GM21447 (cell line): Measurements from ENCODE around the gene SLC25A51.
"Not testable (repeated sequence)": the region's sequence is repeated elsewhere in the genome, so short reads cannot be mapped to it uniquely, and the experiment has no call there.

ENCODE experiments used
- ATAC-seq: cut with Tn5 transposase; IDR thresholded peaks from one replicate; pipeline ENCODE4 v1.9.1; 2021; ENCODE audit not compliant: unreplicated experiment

SLC25A51 gene

DNA sequence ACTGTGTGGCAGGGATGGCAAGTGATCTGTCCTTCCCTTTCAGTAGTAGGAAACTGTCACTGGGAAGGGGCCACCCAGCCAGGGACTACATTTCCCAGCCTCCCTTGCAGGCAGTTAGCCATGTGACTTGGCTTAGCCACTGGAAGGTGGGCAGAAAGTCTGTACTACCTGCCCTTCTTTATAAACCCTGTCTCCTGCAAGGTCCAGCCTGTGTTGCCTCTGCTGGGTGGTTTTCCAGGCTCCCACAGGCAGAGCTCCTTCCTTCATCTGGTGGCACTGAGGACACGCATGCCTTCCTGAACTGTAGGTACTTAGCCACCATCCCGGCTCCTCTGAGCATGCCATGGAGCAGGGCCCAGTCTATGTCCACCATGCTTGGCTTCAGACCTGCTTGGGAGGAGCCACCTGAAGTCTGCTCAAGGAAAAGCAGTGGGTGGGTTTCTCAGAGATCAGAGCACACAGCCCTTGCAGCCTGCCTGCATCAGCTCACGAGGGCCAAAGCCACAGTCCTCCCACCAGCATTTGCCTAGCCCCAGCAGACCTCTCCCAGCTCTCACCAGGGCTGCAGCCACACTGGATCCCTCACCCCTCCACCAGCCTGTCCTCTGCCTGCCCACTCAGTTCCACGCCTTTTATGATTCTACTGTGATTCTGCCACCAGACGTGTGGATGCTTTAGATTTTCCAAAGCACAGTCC is 16.7 kb upstream of the SLC25A51 start:
- ATAC-seq, result peak; percentile 61

DNA sequence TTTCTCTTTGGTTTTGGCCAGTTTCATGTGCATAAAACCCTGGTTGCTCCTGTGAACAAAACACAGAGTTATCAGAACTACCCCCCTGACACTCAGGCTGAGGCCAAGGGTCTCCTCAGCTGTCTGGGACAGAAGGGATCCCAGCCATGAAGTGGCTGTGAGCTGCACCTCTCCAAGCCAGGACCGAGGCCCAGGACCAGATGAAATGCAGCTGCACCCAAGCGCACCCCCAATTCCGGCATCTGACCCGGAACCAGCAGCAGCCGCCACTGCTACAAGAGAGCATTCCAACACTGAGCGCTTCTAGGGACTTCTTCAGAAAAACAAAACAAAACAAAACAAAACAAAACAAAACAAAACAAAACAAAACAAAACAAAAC is 16.0 kb upstream of the SLC25A51 start:
- ATAC-seq, result no peak

DNA sequence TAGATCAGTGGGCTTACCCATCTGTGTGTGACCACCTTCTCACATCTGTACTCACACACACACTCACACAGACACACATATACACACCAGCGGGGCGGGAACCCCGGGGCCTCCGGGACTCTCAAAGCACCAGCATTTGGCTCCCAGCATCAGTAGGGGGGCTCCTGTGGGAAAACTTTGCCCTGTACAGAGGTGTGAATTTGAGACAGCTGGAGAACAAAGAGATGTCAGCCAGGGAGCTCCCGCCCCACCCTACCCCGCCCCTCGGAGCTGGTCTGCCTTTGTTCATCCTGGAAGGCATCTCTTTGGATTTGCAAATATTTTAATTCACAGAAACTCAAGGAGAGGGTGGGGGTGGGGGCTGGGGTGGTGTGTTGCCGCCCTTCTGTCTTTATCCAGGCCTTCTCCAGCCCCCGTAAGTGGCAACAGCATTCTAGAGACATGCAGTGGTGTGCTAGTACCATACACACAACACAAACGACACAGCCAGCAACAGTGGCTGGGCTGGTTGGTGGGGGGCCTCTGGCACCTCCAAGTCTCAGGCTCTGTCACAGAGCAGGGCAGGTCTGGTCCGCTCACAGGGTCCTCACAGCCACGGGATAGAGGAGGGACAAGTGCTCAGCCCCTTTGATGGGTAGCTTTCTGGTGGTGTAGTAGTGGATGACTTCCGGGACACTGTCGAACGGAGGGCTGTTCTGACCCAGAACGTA is 15.5 kb upstream of the SLC25A51 start:
- no peak for ATAC-seq

DNA sequence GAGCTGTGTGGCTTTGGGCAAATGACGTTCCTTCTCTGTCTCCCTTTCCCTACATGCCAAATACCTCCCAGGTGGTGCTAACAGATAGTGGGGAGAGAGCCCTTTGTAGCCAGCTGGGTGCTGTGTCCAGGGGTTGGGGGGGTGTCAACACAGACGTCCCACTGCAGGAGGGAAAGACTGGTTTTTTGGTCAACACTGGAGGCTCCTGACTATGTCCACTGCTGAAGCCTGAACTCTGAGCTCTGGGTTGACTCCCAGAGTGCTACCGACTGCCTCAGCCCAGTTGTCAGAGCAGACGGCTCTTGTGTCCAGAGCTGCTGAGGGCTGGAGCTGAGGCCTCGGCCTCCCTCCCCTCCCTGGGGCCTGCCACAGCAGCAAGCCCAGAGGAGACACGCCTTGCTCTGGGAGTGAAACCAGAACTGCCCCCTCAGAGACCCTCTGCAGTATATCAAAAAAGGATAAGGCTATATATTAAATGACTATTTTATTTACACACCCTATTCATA is 14.8 kb upstream of the SLC25A51 start:
- no peak for ATAC-seq

DNA sequence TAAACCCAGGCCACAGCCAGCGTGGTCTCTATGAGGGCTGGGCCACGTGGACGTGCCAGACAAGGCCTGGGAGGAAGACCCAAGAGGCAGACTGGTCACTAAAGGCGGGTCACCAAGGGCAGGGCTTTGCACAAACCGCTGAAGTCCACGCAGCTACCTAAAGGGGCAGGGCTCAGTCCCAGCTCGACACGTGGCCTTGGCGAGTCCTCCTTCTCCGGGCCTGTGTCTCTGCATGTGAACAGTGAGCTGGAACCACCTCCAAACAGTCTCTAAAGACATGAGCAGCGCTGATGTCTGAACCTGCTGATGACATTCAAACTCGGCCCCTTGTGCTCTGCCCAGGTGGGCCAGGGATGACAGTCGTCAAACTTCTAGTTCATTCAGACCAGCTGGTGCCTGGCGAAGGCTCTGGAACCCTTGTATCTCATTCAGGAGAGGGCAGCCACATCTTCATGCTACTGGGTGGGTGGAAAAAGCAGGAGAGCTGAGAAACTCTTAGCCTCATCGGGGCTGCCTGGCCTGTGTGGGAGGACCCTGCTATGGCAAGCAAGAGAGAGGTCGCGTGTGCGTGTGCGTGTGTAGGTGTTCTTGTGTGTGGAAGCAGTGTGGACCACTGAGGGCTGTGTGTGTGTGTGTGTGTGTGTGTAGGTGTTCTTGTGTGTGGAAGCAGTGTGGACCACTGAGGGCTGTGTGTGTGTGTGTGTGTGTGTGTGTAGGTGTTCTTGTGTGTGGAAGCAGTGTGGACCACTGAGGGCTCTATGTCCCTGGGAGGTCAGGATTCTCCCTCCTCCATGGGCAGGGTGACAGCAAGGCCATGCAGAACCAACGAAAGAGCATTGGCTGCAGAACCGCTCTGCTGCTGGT is 14.1 kb upstream of the SLC25A51 start:
- ATAC-seq, result no peak

DNA sequence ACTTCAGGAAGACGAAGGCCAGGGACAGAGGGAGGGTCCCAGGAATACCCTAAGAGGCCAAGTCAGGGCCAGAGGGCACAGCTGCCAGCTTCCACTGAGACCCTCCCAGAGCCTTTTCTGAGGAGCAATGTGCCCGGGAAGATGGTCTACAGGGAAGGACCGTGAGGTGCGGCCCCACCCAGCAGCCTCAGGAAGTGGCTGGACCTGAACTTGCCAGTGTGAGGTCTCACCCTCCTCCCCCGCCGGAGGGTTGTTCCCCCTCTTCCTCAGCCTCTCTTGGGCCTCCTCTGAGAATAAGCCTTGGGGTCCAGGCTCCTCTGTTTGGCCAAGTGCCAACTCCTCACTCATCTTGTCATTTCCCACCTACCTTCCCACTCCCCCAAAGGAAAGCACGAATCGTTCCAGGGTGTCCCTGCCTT is 13.4 kb upstream of the SLC25A51 start:
- no peak for ATAC-seq

DNA sequence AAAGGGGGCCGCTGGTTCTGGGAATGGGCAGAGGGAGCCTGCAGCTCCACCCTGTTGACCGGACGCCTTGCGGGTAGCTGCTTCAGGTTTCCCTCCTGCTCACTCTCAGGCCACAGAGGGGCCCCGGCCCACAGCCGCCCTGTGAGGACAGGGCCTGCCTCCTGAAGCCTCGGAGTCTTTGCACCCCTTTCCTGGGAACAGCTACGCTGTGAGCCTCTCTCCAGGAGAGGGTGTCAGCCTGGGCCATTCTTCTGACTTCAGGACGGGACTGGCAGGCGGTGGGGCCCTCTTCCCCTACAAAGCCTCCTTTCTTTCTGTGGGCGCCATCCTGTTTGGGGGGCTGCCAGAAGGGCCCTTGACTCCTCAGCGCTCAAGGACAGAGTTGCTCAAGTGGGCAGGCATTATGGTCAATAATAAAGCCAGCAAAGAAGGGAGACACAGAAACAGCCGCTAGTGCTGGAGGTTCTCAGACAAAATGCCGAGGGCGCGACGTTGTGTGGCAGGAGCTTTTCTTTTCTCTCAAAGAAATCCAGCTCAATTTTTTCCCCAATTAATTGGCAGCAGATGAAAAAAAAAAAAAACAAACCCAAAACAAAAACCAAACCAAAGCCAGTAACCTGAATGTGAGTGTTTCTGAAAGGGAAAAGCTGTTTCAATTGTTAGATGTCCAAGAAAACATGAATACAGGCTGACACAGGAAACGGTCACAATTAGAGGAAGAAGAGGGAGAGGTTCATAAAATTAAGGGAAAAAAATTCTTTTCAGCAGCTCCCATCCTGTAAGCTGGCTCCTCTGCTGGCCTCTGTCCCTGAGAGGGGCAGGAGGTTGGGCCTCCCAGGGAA is 12.8 kb upstream of the SLC25A51 start:
- no peak for ATAC-seq

DNA sequence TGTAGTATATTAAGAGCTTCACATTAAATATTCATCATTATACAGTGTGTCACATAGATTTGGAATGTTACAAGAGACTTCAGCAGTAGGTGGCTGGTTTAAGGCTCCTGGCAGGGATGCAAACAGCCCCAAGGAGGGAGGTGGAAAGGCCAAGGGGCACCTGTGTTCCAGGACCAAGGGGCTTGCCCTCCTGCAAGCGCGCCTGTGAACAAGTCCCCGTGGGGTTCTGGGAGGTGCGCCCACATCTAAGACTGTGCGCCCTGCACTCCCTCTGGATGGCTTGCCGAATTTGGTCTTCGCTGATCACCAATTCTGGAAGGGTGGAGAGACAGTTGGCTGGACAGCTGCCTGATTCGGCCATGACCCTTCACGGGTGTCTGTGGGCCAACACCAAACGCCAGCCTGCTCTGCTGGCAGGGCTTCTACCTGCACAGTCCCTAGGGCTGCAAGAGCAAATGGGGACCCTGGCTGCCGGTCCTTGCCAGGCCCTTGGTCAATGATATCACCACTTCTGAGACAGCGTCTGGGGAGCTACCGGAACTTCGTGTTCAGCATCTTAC is 12.1 kb upstream of the SLC25A51 start:
- no peak for ATAC-seq

DNA sequence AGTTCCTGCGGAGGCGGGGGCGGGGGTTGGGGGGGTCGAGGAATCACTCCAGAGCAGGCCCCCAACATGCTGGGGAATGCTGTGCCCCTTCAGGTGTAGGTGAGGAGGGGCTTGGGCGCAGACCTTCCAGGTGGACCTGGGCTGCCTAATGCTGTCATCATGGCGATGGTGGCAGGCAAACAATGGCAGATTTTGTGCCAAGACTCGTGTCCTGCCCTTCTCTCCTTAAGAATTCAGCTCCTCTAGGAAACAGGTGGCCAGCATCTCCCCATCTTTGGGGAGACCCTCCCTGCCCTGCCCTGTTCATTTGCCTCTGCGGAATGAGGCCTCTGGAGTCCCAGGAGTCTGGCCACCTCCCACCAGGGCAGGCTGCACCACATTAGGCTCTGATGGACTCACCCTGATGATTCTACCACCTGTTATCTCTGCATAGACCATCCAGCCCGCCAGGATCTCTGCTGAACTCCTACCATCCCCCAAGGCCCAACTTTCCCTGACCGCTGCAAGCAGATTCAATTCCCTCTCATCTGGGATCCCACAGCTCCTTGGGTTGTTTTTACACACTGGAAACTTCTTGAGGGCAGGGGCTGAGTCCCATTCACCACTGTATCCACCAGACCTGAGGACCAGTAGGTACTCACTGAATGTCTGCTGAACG is 10.9 kb upstream of the SLC25A51 start:
- ATAC-seq, result no peak

DNA sequence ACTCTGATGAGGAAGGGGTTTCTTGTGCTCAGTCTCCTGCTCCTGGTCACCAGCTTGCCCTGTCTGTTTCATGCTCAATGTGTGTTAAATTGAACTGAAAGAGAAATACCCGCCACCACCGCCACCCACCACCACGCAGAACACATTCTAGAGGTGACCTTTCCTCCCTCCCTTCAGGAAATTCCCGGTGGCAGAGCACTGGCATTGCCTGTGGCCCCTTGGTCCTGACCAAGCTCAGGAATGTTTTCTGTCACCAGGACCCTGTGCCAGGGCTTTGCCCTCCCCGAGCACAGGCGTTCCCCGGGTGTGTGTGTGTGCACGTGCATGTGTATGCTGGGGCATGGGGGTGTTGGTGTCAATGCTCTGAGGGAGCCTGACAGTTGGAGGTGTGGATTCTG is 10.2 kb upstream of the SLC25A51 start:
- ATAC-seq, result no peak

DNA sequence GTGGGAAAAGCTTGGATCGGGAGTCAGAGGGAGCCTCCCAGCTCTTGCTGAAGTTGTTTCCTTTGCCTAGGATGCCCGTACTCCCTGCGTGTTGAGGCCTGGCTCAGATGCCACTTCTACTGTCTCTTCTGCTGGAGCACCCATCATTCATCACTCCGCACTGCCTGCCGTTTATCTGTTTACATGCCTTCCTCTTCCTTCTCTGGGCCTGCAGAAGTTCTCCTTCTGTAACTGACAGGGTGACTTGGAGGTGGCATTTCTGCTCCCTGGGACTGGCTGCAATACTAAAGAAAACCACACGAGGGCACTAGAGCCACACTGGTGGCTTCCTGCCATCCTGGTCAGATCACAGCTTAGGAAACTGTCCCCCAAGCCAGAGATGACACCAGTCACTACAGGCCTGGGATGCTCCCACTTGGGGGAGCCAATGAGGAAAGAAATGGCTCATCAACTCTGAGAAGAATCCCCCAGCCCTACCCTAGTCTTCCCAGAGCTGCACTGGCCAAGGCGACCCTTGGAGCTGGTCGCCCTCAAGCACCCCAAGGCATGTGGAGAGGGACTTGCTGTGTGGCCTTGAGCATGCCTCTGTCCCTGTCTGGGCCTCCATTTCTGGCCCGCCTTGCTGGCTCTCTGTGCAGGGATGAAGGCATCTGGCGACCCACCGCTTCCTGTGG is 9.7 kb upstream of the SLC25A51 start:
- peak; percentile 80 for ATAC-seq

DNA sequence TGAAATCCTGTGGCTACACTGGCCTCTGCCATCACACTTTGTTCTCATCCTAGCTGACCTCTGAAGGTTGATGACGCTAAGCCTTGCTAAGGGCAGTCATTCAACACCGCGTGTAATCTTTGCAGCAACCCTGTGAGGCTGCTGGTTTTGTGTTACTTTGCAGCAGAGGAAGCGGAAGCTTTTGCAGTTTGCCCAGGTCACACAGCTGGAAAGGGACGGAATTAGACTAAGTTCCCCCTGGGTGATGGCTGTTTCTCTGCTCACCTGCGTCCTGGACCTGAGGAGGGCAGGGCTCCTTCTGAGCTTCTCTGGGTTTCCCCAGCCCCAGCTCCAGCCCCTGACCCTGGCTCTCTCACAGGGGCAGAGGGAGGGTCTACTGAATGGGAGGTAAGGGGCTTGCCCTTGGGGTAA is 7.3 kb upstream of the SLC25A51 start:
- no peak for ATAC-seq

DNA sequence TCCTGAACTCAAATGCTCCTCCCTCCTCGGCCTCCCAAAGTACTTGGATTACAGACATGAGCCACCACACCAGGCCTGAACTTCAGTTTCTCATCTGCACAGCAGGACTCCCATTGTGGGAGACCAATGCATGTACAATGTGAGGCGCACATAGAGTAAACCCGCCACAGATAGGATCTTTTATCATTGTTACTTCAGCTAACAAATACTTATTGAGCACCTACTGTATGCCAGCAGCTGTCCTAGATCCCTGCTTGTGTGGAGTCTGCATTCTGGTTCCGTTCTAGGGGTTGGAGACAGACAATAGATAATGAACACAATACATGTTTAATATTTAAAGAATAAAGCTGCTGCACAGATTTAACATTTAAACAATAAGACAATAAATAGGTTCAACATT is 6.3 kb upstream of the SLC25A51 start:
- ATAC-seq, result no peak

DNA sequence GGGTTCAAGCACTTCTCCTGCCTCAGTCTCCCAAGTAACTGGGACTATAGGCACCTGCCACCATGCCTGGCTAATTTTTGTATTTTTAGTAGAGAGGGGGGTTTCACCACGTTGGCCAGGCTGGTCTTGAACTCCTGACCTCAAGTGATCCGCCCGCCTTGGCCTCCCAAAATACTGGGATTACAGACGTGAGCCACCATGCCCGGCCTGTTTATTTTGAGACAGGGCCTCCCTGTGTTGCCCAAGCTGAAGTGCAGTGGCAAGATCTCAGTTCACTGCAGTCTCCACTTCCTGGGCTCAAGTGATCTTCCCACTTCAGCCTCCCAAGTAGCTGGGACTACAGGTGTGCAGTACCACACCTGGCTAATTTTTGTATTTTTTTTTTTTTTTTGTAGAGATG is 5.9 kb upstream of the SLC25A51 start:
- not testable (repeated sequence) for ATAC-seq

DNA sequence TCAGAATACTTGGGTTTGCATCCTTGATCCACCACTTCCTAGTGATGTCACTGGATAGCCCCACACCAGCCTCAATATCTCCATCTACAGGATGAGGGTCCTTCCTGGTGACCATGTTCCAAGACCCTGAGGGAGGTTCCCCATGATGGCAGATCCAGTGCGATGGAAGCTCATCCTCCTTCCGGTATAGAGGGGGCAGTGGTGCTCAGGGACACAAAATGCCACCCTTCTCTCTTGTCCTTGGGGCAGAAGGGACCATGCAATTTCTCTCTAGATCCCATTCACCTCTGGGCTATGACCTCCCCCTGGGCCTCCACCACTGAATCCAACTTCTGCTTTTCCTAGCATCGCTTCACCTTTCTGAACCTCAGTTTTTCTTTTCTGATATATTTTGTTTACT is 5.4 kb upstream of the SLC25A51 start:
- no peak for ATAC-seq

DNA sequence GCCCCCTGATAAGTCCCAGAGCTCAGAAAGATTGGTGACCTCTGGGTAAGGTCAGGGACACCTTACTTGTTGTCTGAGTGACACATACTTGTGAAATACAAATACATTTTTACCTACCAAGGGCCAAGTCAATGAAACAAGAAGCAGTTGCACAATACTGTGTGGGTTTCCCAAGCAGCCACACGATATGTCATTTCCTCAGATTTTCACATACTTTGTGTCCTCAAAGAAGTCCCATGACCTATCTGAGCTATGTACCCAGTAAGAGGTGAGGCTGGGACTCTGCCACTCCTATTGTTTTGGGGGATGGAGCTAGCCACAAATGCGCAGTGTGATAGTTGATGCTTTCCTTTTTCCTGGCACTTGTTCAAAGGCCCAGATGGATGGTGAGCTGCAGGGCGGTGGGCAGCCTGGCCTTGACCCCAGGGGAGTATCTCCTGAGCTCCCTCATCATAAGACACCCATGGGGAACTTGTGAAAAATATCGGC is 4.8 kb upstream of the SLC25A51 start:
- no peak for ATAC-seq

DNA sequence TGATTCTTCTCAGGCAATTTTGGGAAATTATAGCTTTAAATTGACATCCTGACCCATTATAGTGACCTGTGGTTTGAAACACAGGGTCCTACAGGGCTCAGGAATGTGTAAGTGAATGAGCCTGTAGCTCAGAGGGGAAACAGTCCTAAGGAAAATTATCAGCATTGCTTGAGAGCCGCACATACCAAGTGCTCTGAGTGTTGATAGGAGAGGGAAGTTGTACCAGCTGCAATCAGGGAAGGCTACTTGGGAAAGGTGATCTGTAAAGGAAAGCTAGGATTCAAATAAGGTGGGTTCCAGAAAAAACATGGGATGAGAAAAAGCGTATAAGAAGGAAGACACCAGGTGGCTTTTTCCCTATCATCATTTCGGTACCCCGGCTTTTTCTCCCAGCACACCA is 4.4 kb upstream of the SLC25A51 start:
- no peak for ATAC-seq

DNA sequence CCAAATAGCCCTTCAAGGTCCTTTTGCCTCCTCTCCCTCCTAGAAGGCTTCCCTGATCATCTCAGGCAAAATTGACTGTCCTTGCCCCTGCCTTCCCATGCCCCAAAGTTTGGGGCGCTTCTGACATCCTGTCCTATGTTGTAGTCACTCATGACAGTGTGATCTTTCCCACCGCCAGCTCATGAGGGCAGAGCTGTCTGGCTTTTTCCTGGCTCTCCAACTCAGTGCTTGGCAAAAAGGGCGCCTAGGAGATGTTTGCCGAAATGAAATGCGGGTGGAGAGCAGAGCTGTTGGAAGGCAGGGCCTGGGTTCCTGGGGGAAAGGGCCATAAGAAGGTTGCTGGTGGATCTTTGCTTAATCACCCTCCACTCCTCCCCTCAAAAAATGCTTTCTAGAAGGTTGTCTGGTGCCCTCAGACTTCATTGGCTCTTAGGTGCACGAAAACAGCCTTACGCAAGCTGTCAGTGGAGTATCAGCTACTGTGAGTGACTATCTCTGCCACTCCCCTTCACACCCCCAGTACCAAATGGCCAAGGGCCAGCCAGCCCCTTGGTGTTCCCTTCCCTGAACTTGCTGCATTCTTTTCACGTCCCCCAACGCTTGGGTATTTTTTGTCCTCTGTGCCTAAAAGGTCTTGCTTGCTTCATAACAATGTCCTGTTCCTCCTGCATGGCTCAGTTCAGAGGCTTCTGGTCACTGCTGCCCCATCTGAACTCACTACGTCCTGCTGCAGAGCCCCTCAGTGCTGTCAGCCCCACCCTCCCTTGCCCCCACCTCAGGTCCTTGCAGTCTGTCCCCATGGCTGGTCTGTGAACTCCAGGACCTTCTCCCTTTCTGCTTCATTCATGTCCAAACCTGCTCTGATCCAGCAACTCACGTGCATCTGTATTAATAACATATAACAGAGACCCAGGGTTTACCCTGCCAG is 2.6 kb upstream of the SLC25A51 start:
- ATAC-seq, result no peak
